ENCODE measurements around the gene BDKRB2. TPM values are rescaled to one million over a fixed set of nuclear protein-coding genes. Genes with fewer than 3 reads are reported as not detected.

Gene BDKRB2
- total and polyA plus RNA-seq, 2 experiments from 2014 or later, result 12.4 to 14.4 TPM

DNA sequence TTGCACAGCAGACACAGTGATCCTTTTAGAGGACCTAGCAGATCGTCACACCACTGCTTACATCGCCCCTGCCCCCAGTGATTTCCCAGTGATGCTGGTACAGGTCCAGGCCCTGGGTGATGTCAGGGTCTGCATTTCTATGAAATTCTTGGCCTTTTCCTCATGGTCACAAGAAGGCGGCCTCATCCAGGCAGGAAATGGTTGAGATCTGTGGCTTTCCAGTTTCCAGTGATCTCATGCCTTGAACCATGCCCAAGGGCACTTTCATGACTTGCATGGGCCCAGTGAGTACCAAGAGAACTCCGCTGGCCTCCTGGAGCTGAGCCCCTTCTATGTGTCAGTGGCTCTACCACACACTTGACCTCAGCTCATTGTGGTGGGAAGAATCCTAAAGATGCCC is 41.9 kb upstream of the BDKRB2 start:
- H3K36me3 ChIP-seq (ENCODE audit: low read depth), result no peaks in the 10 kb centered on the region
- no peak overlapping the region for H3K4me3 ChIP-seq
- H3K27ac ChIP-seq, result no peak overlapping the region
- TF ChIP-seq EZH2 (IDR thresholded peaks at IDR 0.05; ENCODE audit: insufficient read depth, poor library complexity, severe bottlenecking), result no peak
- no peak for TF ChIP-seq EZH2phosphoT487 (IDR thresholded peaks at IDR 0.05; ENCODE audit: insufficient read depth, low read depth)
- no peak overlapping the region for H3K9ac ChIP-seq
- H2AFZ ChIP-seq, result no peak overlapping the region
- H3K4me1 ChIP-seq (ENCODE audit: insufficient read depth), result peaks cover 27% of the 10 kb centered on the region
- no peaks in the 10 kb centered on the region for H4K20me1 ChIP-seq (ENCODE audit: insufficient read depth)
- DNase-seq, result peak; percentile 63
- no peaks in the 10 kb centered on the region for H3K9me2 ChIP-seq (ENCODE audit: insufficient read depth)
- 74 to 86% methylated on average over 4 of the region's 4 CpGs for WGBS, 2 experiments (ENCODE audit: low coverage in 1 of 2, low lambda C conversion rate in 2 of 2, missing lambda C conversion rate in 2 of 2)
- H3F3A ChIP-seq (ENCODE audit: insufficient read depth), result no peaks in the 10 kb centered on the region
- in situ Hi-C loops (cut with MboI), result no loop called here
- no peaks in the 10 kb centered on the region for H3K9me3 ChIP-seq (ENCODE audit: low read depth)
- no peaks in the 10 kb centered on the region for H3K79me2 ChIP-seq (ENCODE audit: insufficient read depth)
- H3K27me3 ChIP-seq (replicated peaks; ENCODE audit: insufficient read depth), result no peaks in the 10 kb centered on the region
- no peak overlapping the region for H3K4me2 ChIP-seq (ENCODE audit: unreplicated experiment)

DNA sequence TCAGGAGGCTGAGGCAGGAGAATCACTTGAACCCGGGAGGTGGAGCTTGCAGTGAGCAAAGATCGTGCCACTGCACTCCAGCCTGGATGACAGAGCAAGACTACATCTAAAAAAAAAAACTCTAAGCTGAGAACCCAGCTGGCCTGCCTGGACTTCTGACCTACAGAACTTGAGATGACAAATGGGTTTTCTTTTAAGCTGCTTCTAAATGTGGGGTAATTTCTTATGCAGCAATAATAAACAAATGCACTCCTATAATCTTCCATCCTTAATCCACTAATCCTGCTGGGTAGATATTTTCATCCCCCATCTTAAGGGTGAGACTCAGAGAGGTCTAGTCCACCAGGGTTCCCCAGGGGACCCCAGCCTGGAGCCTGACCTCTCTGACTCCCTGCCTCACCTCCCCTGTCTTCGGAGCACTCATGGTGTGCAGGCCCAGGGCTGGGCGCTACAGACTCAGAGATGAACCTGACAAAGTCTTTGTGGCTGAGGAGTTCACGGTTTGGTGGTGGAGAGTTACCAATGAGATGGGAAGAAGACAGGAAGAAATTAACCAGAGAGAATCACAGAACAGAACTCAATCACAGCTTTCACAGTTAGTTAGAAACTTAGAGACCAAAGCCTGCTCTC is 39.7 kb upstream of the BDKRB2 start:
- no peak overlapping the region for H2AFZ ChIP-seq
- no peak for DNase-seq
- H3K36me3 ChIP-seq (ENCODE audit: low read depth), result no peaks in the 10 kb centered on the region
- H4K20me1 ChIP-seq (ENCODE audit: insufficient read depth), result no peaks in the 10 kb centered on the region
- no peak overlapping the region for H3K9ac ChIP-seq
- WGBS, 2 experiments (ENCODE audit: low coverage in 1 of 2, low lambda C conversion rate in 2 of 2, missing lambda C conversion rate in 2 of 2), result 73 to 78% methylated on average over 5 of the region's 5 CpGs
- H3K4me1 ChIP-seq (ENCODE audit: insufficient read depth), result peaks cover 29% of the 10 kb centered on the region
- no peaks in the 10 kb centered on the region for H3K27me3 ChIP-seq (replicated peaks; ENCODE audit: insufficient read depth)
- H3K4me3 ChIP-seq, result no peak overlapping the region
- H3K4me2 ChIP-seq (ENCODE audit: unreplicated experiment), result no peak overlapping the region
- no peak overlapping the region for H3K27ac ChIP-seq
- H3K9me2 ChIP-seq (ENCODE audit: insufficient read depth), result no peaks in the 10 kb centered on the region
- H3K79me2 ChIP-seq (ENCODE audit: insufficient read depth), result no peaks in the 10 kb centered on the region
- TF ChIP-seq EZH2phosphoT487 (IDR thresholded peaks at IDR 0.05; ENCODE audit: insufficient read depth, low read depth) (no peak), EZH2 (IDR thresholded peaks at IDR 0.05; ENCODE audit: insufficient read depth, poor library complexity, severe bottlenecking) (no peak)
- H3F3A ChIP-seq (ENCODE audit: insufficient read depth), result no peaks in the 10 kb centered on the region
- in situ Hi-C loops (cut with MboI), result no loop called here
- H3K9me3 ChIP-seq (ENCODE audit: low read depth), result no peaks in the 10 kb centered on the region

DNA sequence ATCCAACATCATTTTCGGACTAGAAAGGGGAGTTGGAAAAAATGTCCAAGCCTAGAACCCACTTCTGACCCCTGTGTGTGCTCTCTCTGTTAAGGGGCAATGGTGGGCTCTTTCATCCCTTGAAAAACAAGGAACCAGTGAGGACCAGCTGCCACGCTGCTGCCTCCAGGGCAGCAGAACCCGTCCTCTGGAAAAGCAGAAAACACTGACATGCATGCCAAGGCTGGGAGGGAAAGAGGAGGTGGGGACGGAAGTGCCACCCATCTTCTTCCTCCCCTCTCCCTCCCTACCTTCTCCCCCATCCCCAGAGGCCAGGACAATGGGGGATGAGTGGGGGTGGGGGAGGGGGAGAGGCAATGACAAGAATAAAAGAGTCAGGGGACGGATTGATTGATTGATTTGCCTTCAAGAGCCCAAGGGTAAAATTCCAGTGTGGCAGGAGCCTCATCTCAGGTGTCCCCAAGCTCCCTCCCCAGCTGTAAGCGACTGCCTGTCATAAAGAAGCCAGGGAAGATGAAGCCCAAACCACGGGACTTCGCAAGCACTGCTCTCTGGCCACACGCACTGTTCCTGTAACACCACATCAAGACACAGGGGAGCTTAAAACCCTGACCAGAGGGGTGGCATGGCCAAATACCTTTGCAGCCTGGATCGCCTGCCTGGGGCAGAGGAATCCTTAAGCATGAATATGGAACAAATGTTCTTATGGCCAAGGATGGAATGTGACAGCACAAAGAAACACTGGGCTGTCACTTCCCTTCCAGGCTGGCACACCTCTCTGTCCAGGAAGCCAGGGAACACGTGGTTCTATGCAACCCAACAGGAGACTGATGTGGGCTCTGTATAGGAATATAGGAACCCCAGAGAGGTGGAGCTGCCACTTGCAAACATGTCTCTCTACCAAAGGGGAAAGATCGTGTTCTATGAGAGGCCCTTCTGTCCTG is 38.9 kb upstream of the BDKRB2 start:
- no peak for TF ChIP-seq EZH2 (IDR thresholded peaks at IDR 0.05; ENCODE audit: insufficient read depth, poor library complexity, severe bottlenecking)
- no peak for TF ChIP-seq EZH2phosphoT487 (IDR thresholded peaks at IDR 0.05; ENCODE audit: insufficient read depth, low read depth)
- Histone ChIP-seq H3F3A (ENCODE audit: insufficient read depth) (no peaks in the 10 kb centered on the region), H4K20me1 (ENCODE audit: insufficient read depth) (no peaks in the 10 kb centered on the region), H3K9ac (no peak overlapping the region), H2AFZ (no peak overlapping the region), H3K4me2 (ENCODE audit: unreplicated experiment) (no peak overlapping the region), H3K27me3 (replicated peaks; ENCODE audit: insufficient read depth) (no peaks in the 10 kb centered on the region), H3K79me2 (ENCODE audit: insufficient read depth) (no peaks in the 10 kb centered on the region), H3K9me2 (ENCODE audit: insufficient read depth) (no peaks in the 10 kb centered on the region), H3K4me3 (no peak overlapping the region), H3K4me1 (ENCODE audit: insufficient read depth) (peaks cover 29% of the 10 kb centered on the region), H3K9me3 (ENCODE audit: low read depth) (no peaks in the 10 kb centered on the region), H3K36me3 (ENCODE audit: low read depth) (no peaks in the 10 kb centered on the region), H3K27ac (no peak overlapping the region)
- DNase-seq, result no peak
- 88 to 91% methylated on average over 10 to 12 of the region's 12 CpGs for WGBS, 2 experiments (ENCODE audit: low coverage in 1 of 2, low lambda C conversion rate in 2 of 2, missing lambda C conversion rate in 2 of 2)
- in situ Hi-C loops (cut with MboI), result no loop called here

DNA sequence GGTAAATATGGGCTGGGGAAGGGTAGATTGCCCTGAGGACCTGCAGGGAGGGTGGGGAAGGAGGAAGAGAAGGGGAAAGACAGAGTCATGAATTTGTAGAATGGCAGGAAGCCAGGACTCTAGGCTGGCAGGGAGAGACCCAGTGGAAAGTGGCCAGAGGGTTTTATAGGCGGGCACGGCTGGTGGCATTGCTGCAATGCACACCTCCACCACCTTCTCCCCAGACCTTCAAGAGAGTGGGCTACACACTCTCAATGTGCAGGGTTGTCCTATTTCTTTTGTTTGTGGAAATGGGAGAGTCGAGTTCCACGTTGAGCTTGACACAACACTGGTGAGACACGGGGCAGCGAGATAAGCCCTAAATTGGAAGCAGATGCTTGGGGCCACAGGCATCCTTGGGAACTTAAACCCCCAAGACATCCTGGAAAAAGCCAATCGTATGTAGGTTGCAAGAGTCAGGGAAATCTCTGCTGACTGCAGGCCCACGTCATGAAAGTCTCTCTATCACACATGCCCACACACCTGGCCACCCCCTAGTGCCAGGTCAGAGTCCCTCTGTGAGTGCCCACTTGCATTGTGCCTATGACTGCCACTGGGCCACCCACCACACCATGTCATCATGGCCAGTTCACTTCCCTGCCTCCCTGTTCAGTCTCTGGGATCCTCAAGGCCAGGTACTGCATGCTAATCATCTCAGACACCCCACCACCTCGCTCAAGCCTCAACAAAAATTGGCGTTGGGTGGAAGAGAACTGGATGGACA is 38.0 kb upstream of the BDKRB2 start:
- peak; percentile 37 for DNase-seq
- Histone ChIP-seq H3K4me2 (ENCODE audit: unreplicated experiment) (peak overlapping the region; percentile 19), H3K79me2 (ENCODE audit: insufficient read depth) (no peaks in the 10 kb centered on the region), H4K20me1 (ENCODE audit: insufficient read depth) (no peaks in the 10 kb centered on the region), H3K27ac (peak overlapping the region; percentile 48), H3F3A (ENCODE audit: insufficient read depth) (no peaks in the 10 kb centered on the region), H3K9ac (no peak overlapping the region), H3K4me1 (ENCODE audit: insufficient read depth) (peaks cover 29% of the 10 kb centered on the region), H3K4me3 (no peak overlapping the region), H3K9me3 (ENCODE audit: low read depth) (no peaks in the 10 kb centered on the region), H3K9me2 (ENCODE audit: insufficient read depth) (no peaks in the 10 kb centered on the region), H2AFZ (peak overlapping the region; percentile 45; the same call in 1 of the 2 replicates), H3K27me3 (replicated peaks; ENCODE audit: insufficient read depth) (no peaks in the 10 kb centered on the region), H3K36me3 (ENCODE audit: low read depth) (no peaks in the 10 kb centered on the region)
- no peak for TF ChIP-seq EZH2 (IDR thresholded peaks at IDR 0.05; ENCODE audit: insufficient read depth, poor library complexity, severe bottlenecking)
- no peak for TF ChIP-seq EZH2phosphoT487 (IDR thresholded peaks at IDR 0.05; ENCODE audit: insufficient read depth, low read depth)
- in situ Hi-C loops (cut with MboI), result no loop called here
- WGBS, 2 experiments (ENCODE audit: low coverage in 1 of 2, low lambda C conversion rate in 2 of 2, missing lambda C conversion rate in 2 of 2), result 73 to 76% methylated on average over 10 of the region's 10 CpGs

Measured in GM23248 (cell line).